ENCODE results near the gene LGALS14. TPM values are rescaled to one million over a fixed set of nuclear protein-coding genes. Genes with fewer than 3 reads are reported as not detected.
"Not testable (repeated sequence)": the region's sequence is repeated elsewhere in the genome, so short reads cannot be mapped to it uniquely, and the experiment has no call there.

The LGALS14 gene
- total and polyA plus RNA-seq, 10 donors: not detected

GRCh38 chr19:39680593-39680992, 23.7 kb upstream of the LGALS14 start:
- no peaks in the 10 kb centered on the region for H3K36me3 ChIP-seq
- no peak for DNase-seq
- WGBS, 5 donors: 72 to 83% (median 81%) methylated on average over 3 of the region's 3 CpGs
- intact Hi-C loops (cut with DNase I; ENCODE audit: low total_unique reads): no loop called here
- H3K4me3 ChIP-seq: no peak overlapping the region
- peaks cover 0 to 12% (median 0%) of the 10 kb centered on the region in 7 donors for H3K27me3 ChIP-seq (replicated peaks in 1 of 7)
- TF ChIP-seq POLR2AphosphoS5 (IDR thresholded peaks at IDR 0.05) (no peak), POLR2A (IDR thresholded peaks at IDR 0.05) (no peak), CTCF (IDR thresholded peaks at IDR 0.05 in 8 of 11, conservative IDR thresholded peaks at IDR 0.05 in 3 of 11) (no peak)
- H3K27ac ChIP-seq: no peak overlapping the region
- H3K9me3 ChIP-seq: no peaks in the 10 kb centered on the region
- H3K4me1 ChIP-seq: peaks cover 0 to 21% (median 5%) of the 10 kb centered on the region in 6 donors

- 92 to 94% (median 93%) methylated on average over 5 of the region's 5 CpGs for WGBS, 5 donors
- H3K4me1 ChIP-seq: peaks cover 0 to 21% (median 5%) of the 10 kb centered on the region in 6 donors
- intact Hi-C loops (cut with DNase I; ENCODE audit: low total_unique reads): no loop called here
- no peak overlapping the region for H3K4me3 ChIP-seq
- H3K27ac ChIP-seq: no peak overlapping the region
- peaks cover 0 to 7% (median 0%) of the 10 kb centered on the region in 7 donors for H3K27me3 ChIP-seq (replicated peaks in 1 of 7)
- H3K9me3 ChIP-seq: no peaks in the 10 kb centered on the region
- no peak for TF ChIP-seq CTCF (IDR thresholded peaks at IDR 0.05 in 8 of 11, conservative IDR thresholded peaks at IDR 0.05 in 3 of 11)
- no peak for TF ChIP-seq POLR2AphosphoS5 (IDR thresholded peaks at IDR 0.05)
- TF ChIP-seq POLR2A (IDR thresholded peaks at IDR 0.05): no peak
- DNase-seq: no peak
- H3K36me3 ChIP-seq: no peaks in the 10 kb centered on the region
Observed at GRCh38 chr19:39681416-39681815, 22.9 kb upstream of the LGALS14 start.

GRCh38 chr19:39684267-39684666, 20.0 kb upstream of the LGALS14 start:
- no peak for DNase-seq
- WGBS, 5 donors: 70 to 80% (median 79%) methylated on average over 5 of the region's 5 CpGs
- no peak for TF ChIP-seq POLR2A (IDR thresholded peaks at IDR 0.05)
- no peak for TF ChIP-seq CTCF (IDR thresholded peaks at IDR 0.05 in 8 of 11, conservative IDR thresholded peaks at IDR 0.05 in 3 of 11)
- no peak for TF ChIP-seq POLR2AphosphoS5 (IDR thresholded peaks at IDR 0.05)
- H3K36me3 ChIP-seq: no peaks in the 10 kb centered on the region
- H3K4me3 ChIP-seq: no peak overlapping the region
- H3K4me1 ChIP-seq: peaks cover 0 to 9% (median 0%) of the 10 kb centered on the region in 6 donors
- H3K9me3 ChIP-seq: peaks cover 0 to 7% (median 2%) of the 10 kb centered on the region in 8 donors
- intact Hi-C loops (cut with DNase I; ENCODE audit: low total_unique reads): no loop called here
- peaks cover 0 to 9% (median 0%) of the 10 kb centered on the region in 7 donors for H3K27me3 ChIP-seq (replicated peaks in 1 of 7)
- no peak overlapping the region for H3K27ac ChIP-seq

GRCh38 chr19:39686739-39687138, 17.5 kb upstream of the LGALS14 start:
- Histone ChIP-seq H3K4me1 (no peaks in the 10 kb centered on the region), H3K4me3 (no peak overlapping the region), H3K27me3 (replicated peaks in 1 of 7) (peaks cover 0 to 15% (median 0%) of the 10 kb centered on the region in 7 donors), H3K36me3 (no peaks in the 10 kb centered on the region), H3K27ac (no peak overlapping the region), H3K9me3 (peaks cover 0 to 14% (median 11%) of the 10 kb centered on the region in 8 donors)
- 46 to 50% (median 47%) methylated on average over 3 of the region's 3 CpGs for WGBS, 5 donors
- DNase-seq: no peak
- intact Hi-C loops (cut with DNase I; ENCODE audit: low total_unique reads): no loop called here
- TF ChIP-seq POLR2A (IDR thresholded peaks at IDR 0.05) (no peak), CTCF (IDR thresholded peaks at IDR 0.05 in 8 of 11, conservative IDR thresholded peaks at IDR 0.05 in 3 of 11) (no peak), POLR2AphosphoS5 (IDR thresholded peaks at IDR 0.05) (no peak)

- 61 to 83% (median 70%) methylated on average over 4 of the region's 4 CpGs for WGBS, 5 donors
- intact Hi-C loops (cut with DNase I; ENCODE audit: low total_unique reads); DNase-seq; H3K36me3 ChIP-seq; H3K27ac ChIP-seq; H3K4me3 ChIP-seq; H3K4me1 ChIP-seq: not testable (repeated sequence)
- Histone ChIP-seq H3K9me3 (peaks cover 0 to 14% (median 11%) of the 10 kb centered on the region in 8 donors), H3K27me3 (replicated peaks in 1 of 7) (peaks cover 0 to 13% (median 0%) of the 10 kb centered on the region in 7 donors)
Observed at GRCh38 chr19:39688637-39689036, 15.6 kb upstream of the LGALS14 start.

Measured in spleen (tissue), 11 donors.